ENCODE measurements around the gene RORB.

RORB gene

GRCh38 chr9:74653410-74654080 is 156.4 kb downstream of the RORB start:
- DNase-seq (ENCODE audit: low read depth in 1 of 2, low spot score in 1 of 2) = no peak
- Histone ChIP-seq H3K27me3 (ENCODE audit: insufficient read depth, poor library complexity, severe bottlenecking) (no peaks in the 10 kb centered on the region), H3K4me3 (replicated peaks; ENCODE audit: insufficient read depth, low read length) (no peak overlapping the region), H3K27ac (replicated peaks) (no peak overlapping the region)
- TF ChIP-seq SPI1 (IDR thresholded peaks at IDR 0.05; ENCODE audit: borderline replicate concordance, low read depth) (no peak), REST (IDR thresholded peaks at IDR 0.05; ENCODE audit: insufficient replicate concordance, low read depth) (no peak), GABPA (IDR thresholded peaks at IDR 0.05; ENCODE audit: low read depth) (no peak), POLR2AphosphoS5 (IDR thresholded peaks at IDR 0.05; ENCODE audit: low read depth) (no peak), CTCF (IDR thresholded peaks at IDR 0.05; ENCODE audit: insufficient read depth, low read length) (no peak)

GRCh38 chr9:74662674-74663073 is 165.5 kb downstream of the RORB start:
- no peak for TF ChIP-seq CTCF (IDR thresholded peaks at IDR 0.05; ENCODE audit: insufficient read depth, low read length)
- no peak for TF ChIP-seq POLR2AphosphoS5 (IDR thresholded peaks at IDR 0.05; ENCODE audit: low read depth)
- no peak for TF ChIP-seq SPI1 (IDR thresholded peaks at IDR 0.05; ENCODE audit: borderline replicate concordance, low read depth)
- H3K27me3 ChIP-seq (ENCODE audit: insufficient read depth, poor library complexity, severe bottlenecking) = no peaks in the 10 kb centered on the region
- no peak overlapping the region for H3K4me3 ChIP-seq (replicated peaks; ENCODE audit: insufficient read depth, low read length)
- no peak for DNase-seq (ENCODE audit: low read depth in 1 of 2, low spot score in 1 of 2)
- no peak overlapping the region for H3K27ac ChIP-seq (replicated peaks)

- Histone ChIP-seq H3K27me3 (ENCODE audit: insufficient read depth, poor library complexity, severe bottlenecking) (no peaks in the 10 kb centered on the region), H3K27ac (replicated peaks) (no peak overlapping the region), H3K4me3 (replicated peaks; ENCODE audit: insufficient read depth, low read length) (no peak overlapping the region)
- TF ChIP-seq GABPA (IDR thresholded peaks at IDR 0.05; ENCODE audit: low read depth) (no peak), CTCF (IDR thresholded peaks at IDR 0.05; ENCODE audit: insufficient read depth, low read length) (no peak), POLR2AphosphoS5 (IDR thresholded peaks at IDR 0.05; ENCODE audit: low read depth) (no peak), SPI1 (IDR thresholded peaks at IDR 0.05; ENCODE audit: borderline replicate concordance, low read depth) (no peak), REST (IDR thresholded peaks at IDR 0.05; ENCODE audit: insufficient replicate concordance, low read depth) (no peak)
- no peak for DNase-seq (ENCODE audit: low read depth in 1 of 2, low spot score in 1 of 2)
Observed at GRCh38 chr9:74663439-74663838, 166.3 kb downstream of the RORB start.
